Ishikawa (cell line): ENCODE measurements around the gene GTF3C1.

ENCODE experiments used
- CEBPB ChIP-seq: IDR thresholded peaks from 2 replicates; pipeline ENCODE4 v1.6.1; 2012
- CREB1 ChIP-seq: IDR thresholded peaks from 2 replicates; pipeline ENCODE4 v1.6.1; 2012; ENCODE audit warnings: low read depth
- EGR1 ChIP-seq: IDR thresholded peaks from 2 replicates; pipeline ENCODE4 v1.6.1; 2012
- EP300 ChIP-seq: IDR thresholded peaks from 2 replicates; pipeline ENCODE4 v1.6.1; 2012; ENCODE audit warnings: borderline replicate concordance
- FOXM1 ChIP-seq: IDR thresholded peaks from 2 replicates; pipeline ENCODE4 v1.6.1; 2012; ENCODE audit warnings: low read depth, borderline replicate concordance
- MAX ChIP-seq: IDR thresholded peaks from 2 replicates; pipeline ENCODE4 v1.6.1; 2012
- NFIC ChIP-seq: IDR thresholded peaks from 2 replicates; pipeline ENCODE4 v1.6.1; 2012
- RAD21 ChIP-seq: IDR thresholded peaks from 2 replicates; pipeline ENCODE4 v1.6.1; 2012; ENCODE audit warnings: low read depth
- REST ChIP-seq: IDR thresholded peaks from 2 replicates; pipeline ENCODE4 v1.6.1; 2012; ENCODE audit warnings: low read depth, mild to moderate bottlenecking
- TAF1 ChIP-seq: IDR thresholded peaks from 2 replicates; pipeline ENCODE4 v1.6.1; 2012; ENCODE audit warnings: low read depth, mild to moderate bottlenecking
- TCF12 ChIP-seq: IDR thresholded peaks from 2 replicates; pipeline ENCODE4 v1.6.1; 2012; ENCODE audit warnings: low read depth
- TEAD4 ChIP-seq: IDR thresholded peaks from 2 replicates; pipeline ENCODE4 v1.6.1; 2012
- YY1 ChIP-seq: IDR thresholded peaks from 2 replicates; pipeline ENCODE4 v1.6.1; 2012; ENCODE audit warnings: low read depth
- ZBTB7A ChIP-seq: IDR thresholded peaks from 2 replicates; pipeline ENCODE4 v1.6.1; 2012; ENCODE audit warnings: low read depth
- TF ChIP-seq, protein P1 (sequence below): IDR thresholded peaks from 2 replicates; pipeline ENCODE4 v1.6.1; 2012

GTF3C1 gene

GRCh38 chr16:27425961-27426360, 123.8 kb downstream of the GTF3C1 start:
- no peak for TF ChIP-seq CEBPB
- no peak for TF ChIP-seq TCF12
- TF ChIP-seq RAD21: no peak
- no peak for TF ChIP-seq FOXM1
- no peak for TF ChIP-seq YY1
- no peak for TF ChIP-seq CREB1
- TF ChIP-seq TEAD4: no peak
- TF ChIP-seq, protein P1, sequence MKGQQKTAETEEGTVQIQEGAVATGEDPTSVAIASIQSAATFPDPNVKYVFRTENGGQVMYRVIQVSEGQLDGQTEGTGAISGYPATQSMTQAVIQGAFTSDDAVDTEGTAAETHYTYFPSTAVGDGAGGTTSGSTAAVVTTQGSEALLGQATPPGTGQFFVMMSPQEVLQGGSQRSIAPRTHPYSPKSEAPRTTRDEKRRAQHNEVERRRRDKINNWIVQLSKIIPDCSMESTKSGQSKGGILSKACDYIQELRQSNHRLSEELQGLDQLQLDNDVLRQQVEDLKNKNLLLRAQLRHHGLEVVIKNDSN: no peak
- TF ChIP-seq EGR1: no peak
- TF ChIP-seq NFIC: no peak

- no peak for TF ChIP-seq ZBTB7A
- no peak for TF ChIP-seq EP300
- TF ChIP-seq EGR1: no peak
- no peak for TF ChIP-seq FOXM1
- no peak for TF ChIP-seq TAF1
- TF ChIP-seq TCF12: no peak
- TF ChIP-seq REST: no peak
- no peak for TF ChIP-seq MAX
- no peak for TF ChIP-seq RAD21
- no peak for TF ChIP-seq YY1
- TF ChIP-seq CREB1: no peak
- no peak for TF ChIP-seq NFIC
- no peak for TF ChIP-seq TEAD4
- TF ChIP-seq CEBPB: no peak
- TF ChIP-seq, protein P1: no peak
Observed at GRCh38 chr16:27424772-27425498, 124.8 kb downstream of the GTF3C1 start.

DNA sequence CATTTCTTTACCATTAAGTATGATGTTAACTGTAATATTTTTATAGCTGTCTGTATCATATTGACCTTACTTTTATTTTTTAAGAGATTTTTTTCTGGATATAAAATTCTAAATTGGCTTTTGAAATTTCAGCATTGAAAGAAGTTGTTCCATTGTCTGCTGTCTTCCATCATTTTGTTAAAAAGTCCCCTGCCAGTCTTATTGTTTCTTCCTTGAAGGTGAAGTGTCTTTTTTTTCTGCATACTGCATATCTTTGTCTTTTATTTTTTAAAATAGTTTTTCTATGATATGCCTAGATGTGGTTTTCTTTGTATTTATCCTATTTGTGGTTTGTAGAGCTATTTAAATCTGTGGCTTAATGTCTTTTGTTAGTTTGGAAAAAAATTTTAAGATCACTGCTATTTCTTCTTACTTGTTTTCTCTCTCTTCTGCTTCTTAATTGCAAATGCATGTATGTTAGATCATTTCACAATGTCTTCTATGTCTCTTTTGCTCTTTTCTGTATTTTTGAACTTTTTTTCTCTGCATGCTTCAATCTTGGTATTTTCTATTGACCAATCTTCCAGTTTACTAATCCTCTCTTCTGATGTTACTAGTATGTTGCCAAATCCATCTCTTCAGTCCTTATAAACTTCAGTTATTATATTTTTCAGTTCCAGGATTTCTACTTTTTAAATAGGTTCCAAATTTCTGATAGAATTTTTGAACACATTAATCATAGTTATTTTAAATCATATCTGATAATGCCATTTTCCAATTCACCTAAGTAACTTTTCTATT, 127.6 kb downstream of the GTF3C1 start:
- TF ChIP-seq MAX: no peak

GRCh38 chr16:27417047-27417671, 132.6 kb downstream of the GTF3C1 start:
- TF ChIP-seq CREB1 (no peak), EP300 (no peak), TCF12 (no peak), YY1 (no peak), TAF1 (no peak), NFIC (no peak), EGR1 (no peak), MAX (no peak), FOXM1 (no peak), RAD21 (no peak), REST (no peak), ZBTB7A (no peak), CEBPB (no peak), TEAD4 (no peak)
- TF ChIP-seq, protein P1: no peak

DNA sequence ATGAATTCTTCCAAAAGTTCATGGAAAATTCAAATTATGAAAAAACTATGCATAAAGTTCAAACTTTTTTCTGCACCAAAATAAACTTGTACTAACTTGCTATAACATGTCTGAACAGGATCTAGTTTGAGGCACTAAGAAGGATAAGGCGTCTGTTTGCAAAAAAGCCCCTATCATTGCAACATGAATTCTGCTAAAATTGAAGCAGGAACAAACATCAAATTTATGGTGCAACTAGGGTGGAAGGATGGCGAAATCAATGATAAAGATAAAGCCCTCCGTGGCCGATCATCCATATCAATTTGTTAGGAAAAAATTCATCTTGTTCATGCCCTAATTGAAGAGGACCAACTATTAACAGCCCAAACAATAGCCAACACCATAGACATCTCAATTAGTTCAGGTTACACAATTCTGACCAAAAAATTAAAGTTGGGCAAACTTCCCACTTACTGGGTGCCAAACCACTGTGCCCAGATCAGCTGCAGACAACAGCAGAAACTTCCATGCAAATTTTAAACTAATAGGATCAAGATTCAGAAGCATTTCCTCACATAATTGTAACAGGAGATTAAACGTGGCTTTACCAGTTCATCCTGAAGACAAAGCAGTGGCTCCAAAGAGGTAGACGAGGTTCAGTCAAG, 134.8 kb downstream of the GTF3C1 start:
- TF ChIP-seq TCF12 (no peak), REST (no peak)
